GM19452 (cell line): ENCODE results near the gene IKZF4.

Experiments
- ATAC-seq: cut with Tn5 transposase; IDR thresholded peaks from one replicate; pipeline ENCODE4 v1.9.1; 2021; ENCODE audit not compliant: unreplicated experiment

Gene IKZF4

GRCh38 chr12:56081393-56082347 is 60.8 kb downstream of the IKZF4 start:
- ATAC-seq = no peak

GRCh38 chr12:56082382-56082781 is 61.5 kb downstream of the IKZF4 start:
- ATAC-seq = no peak

GRCh38 chr12:56082967-56083366 is 62.1 kb downstream of the IKZF4 start:
- no peak for ATAC-seq

DNA sequence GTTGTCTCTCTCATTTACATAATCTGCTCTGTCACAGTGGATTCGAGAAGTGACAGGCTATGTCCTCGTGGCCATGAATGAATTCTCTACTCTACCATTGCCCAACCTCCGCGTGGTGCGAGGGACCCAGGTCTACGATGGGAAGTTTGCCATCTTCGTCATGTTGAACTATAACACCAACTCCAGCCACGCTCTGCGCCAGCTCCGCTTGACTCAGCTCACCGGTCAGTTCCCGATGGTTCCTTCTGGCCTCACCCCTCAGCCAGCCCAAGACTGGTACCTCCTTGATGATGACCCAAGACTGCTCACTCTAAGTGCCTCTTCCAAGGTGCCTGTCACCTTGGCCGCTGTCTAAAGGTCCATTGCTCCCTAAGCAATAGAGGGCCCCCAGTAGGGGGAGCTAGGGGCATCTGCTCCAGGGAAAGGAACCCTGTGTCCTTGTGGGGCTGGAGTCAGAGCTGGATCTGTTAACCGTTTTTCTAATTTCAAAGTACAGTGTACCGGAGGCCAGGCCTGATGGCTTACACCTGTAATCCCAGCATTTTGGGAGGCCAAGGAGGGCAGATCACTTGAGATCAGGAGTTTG is 64.2 kb downstream of the IKZF4 start:
- no peak for ATAC-seq

DNA sequence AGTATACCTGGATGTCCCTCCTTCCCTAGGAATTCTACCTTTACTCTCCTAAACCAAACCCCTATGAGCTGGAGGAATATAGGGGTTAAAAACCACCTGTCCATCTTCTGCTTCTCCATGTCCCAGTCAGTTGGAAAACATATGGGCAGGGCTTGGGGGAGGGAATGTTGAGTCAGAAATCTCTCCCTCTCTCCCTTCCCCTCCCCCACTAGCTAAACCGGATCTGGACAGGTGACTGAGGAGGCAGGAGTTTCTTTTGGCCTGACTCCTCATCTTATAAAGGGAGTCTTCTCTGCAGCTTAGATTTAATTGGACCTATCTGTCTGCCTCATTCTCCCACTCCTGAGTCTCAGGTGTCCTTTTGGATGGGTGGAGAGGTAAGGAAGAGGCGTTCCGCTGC is 65.3 kb downstream of the IKZF4 start:
- no peak for ATAC-seq

GRCh38 chr12:56086608-56087007 is 65.8 kb downstream of the IKZF4 start:
- ATAC-seq = no peak

DNA sequence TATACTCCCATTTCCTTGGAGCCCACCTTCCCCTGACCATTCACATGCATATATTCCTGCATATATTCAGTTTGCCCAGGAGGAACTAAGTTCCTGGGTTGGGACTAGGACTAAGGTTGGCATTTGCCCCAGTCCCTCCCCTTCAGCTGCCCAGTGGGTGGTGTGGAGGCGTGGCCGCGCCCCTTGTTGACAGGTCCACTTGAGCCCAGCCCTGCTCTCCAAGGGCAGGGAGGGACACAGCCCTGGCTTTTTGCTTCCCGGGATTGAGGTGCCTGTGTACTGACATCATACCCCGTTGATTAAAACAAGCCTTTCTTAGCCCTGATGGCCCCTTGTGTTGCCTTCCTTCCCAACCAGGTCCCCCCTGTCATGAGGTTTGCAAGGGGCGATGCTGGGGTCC is 66.4 kb downstream of the IKZF4 start:
- no peak for ATAC-seq
